Measurements from ENCODE around the gene KANSL1. TPM values are rescaled to one million over a fixed set of nuclear protein-coding genes. Genes with fewer than 3 reads are reported as not detected.
A peak's percentile ranks its signal among the peaks of the same experiment; 100 is the strongest.

The KANSL1 gene
- polyA plus RNA-seq, 3 donors: 3.1 to 31.9 (median 4.6) TPM

DNA sequence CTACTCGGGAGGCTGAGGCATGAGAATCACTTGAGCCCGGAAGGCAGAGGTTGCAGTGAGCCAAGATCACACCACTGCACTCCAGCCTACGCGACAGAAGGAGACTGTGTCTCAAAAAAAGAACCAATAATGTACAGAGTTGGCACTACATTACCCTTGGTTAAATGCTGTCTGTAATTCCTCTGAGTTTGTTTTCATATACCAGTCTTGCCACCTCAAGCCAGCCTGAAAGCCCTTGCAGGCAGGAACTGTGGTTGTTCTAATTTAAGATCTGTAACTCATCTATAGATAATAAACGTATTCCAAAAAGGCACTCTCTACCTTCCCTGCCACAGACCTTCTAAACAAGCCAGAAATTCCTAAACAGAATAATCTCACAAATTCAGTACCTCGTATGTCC is 4.3 kb upstream of the KANSL1 start:
- Mint-ChIP-seq H3K4me3 (no peak overlapping the region), H3K4me1 (peaks cover 13% of the 10 kb centered on the region), H3K9me3 (no peaks in the 10 kb centered on the region), H3K36me3 (peaks cover 0 to 7% of the 10 kb centered on the region in 2 donors), H3K27ac (no peak overlapping the region), H3K27me3 (ENCODE audit: low read depth in 3 of 3) (no peaks in the 10 kb centered on the region)
- peaks cover 9 to 11% of the 10 kb centered on the region in 2 donors for H3K4me1 ChIP-seq (ENCODE audit: control insufficient read depth in 1 of 2, insufficient read depth in 2 of 2, low read length in 2 of 2)
- H2AFZ ChIP-seq (ENCODE audit: insufficient read depth, low read depth, low read length, poor library complexity, severe bottlenecking): no peak overlapping the region
- H3K9me3 ChIP-seq (replicated peaks in 1 of 2; ENCODE audit: control insufficient read depth in 1 of 2, insufficient read depth in 1 of 2, low read length in 2 of 2): no peaks in the 10 kb centered on the region
- no peak overlapping the region for H3K4me2 ChIP-seq (replicated peaks; ENCODE audit: extremely low read depth, low read length, poor library complexity, severe bottlenecking)
- intact Hi-C loops (cut with micrococcal nuclease): loop anchor here in 1 of 2 donors (10.0 kb wide), 2 partner anchors 87 to 143 kb away; no protein-coding TSS in a partner anchor
- H3K4me3 ChIP-seq (replicated peaks in 1 of 3; ENCODE audit: low read depth in 2 of 3, low read length in 3 of 3): no peak overlapping the region
- DNase-seq: no peak
- no peak overlapping the region for H3K9ac ChIP-seq (ENCODE audit: insufficient read depth, low read length, poor library complexity, severe bottlenecking)
- H4K20me1 ChIP-seq (ENCODE audit: insufficient read depth, low read length): no peaks in the 10 kb centered on the region
- TF ChIP-seq CTCF (IDR thresholded peaks at IDR 0.05): no peak
- WGBS (ENCODE audit: insufficient coverage): 96% methylated on average over 4 of the region's 6 CpGs
- no peaks in the 10 kb centered on the region for H3K27me3 ChIP-seq (ENCODE audit: control insufficient read depth in 2 of 2, insufficient read depth in 2 of 2, low read length in 2 of 2)
- no peak overlapping the region for H3K27ac ChIP-seq (ENCODE audit: low read depth in 1 of 2, low read length in 2 of 2)
- no peaks in the 10 kb centered on the region for H3K36me3 ChIP-seq (replicated peaks in 1 of 2; ENCODE audit: control insufficient read depth in 1 of 2, insufficient read depth in 2 of 2, low read length in 2 of 2)
- H3K79me2 ChIP-seq (ENCODE audit: insufficient read depth, low read length): peaks cover 71% of the 10 kb centered on the region

GRCh38 chr17:46195939-46196716 is 2.9 kb upstream of the KANSL1 start:
- H3K27ac Mint-ChIP-seq: peak overlapping the region in 2 of 7 donors; percentile 19 to 79
- peaks cover 8% of the 10 kb centered on the region for H4K20me1 ChIP-seq (ENCODE audit: insufficient read depth, low read length)
- no peak overlapping the region for H3K4me2 ChIP-seq (replicated peaks; ENCODE audit: extremely low read depth, low read length, poor library complexity, severe bottlenecking)
- H3K9me3 Mint-ChIP-seq: no peaks in the 10 kb centered on the region
- H2AFZ ChIP-seq (ENCODE audit: insufficient read depth, low read depth, low read length, poor library complexity, severe bottlenecking): no peak overlapping the region
- no peaks in the 10 kb centered on the region for H3K27me3 Mint-ChIP-seq (ENCODE audit: low read depth in 3 of 3)
- H3K36me3 ChIP-seq (replicated peaks in 1 of 2; ENCODE audit: control insufficient read depth in 1 of 2, insufficient read depth in 2 of 2, low read length in 2 of 2): no peaks in the 10 kb centered on the region
- H3K9me3 ChIP-seq (replicated peaks in 1 of 2; ENCODE audit: control insufficient read depth in 1 of 2, insufficient read depth in 1 of 2, low read length in 2 of 2): no peaks in the 10 kb centered on the region
- WGBS (ENCODE audit: insufficient coverage): no CpG with 5 or more reads among the region's 2 CpGs
- no peak for DNase-seq
- peaks cover 71% of the 10 kb centered on the region for H3K79me2 ChIP-seq (ENCODE audit: insufficient read depth, low read length)
- H3K9ac ChIP-seq (ENCODE audit: insufficient read depth, low read length, poor library complexity, severe bottlenecking): no peak overlapping the region
- H3K4me3 ChIP-seq (replicated peaks in 1 of 3; ENCODE audit: low read depth in 2 of 3, low read length in 3 of 3): no peak overlapping the region
- no peak for TF ChIP-seq CTCF (IDR thresholded peaks at IDR 0.05)
- H3K27me3 ChIP-seq (ENCODE audit: control insufficient read depth in 2 of 2, insufficient read depth in 2 of 2, low read length in 2 of 2): no peaks in the 10 kb centered on the region
- no peak overlapping the region for H3K4me3 Mint-ChIP-seq
- H3K4me1 Mint-ChIP-seq: peaks cover 15% of the 10 kb centered on the region
- peaks cover 9 to 13% of the 10 kb centered on the region in 2 donors for H3K4me1 ChIP-seq (ENCODE audit: control insufficient read depth in 1 of 2, insufficient read depth in 2 of 2, low read length in 2 of 2)
- intact Hi-C loops (cut with micrococcal nuclease): loop anchor here (2.0 to 10.0 kb wide), 4 partner anchors 17 to 141 kb away; no protein-coding TSS in a partner anchor
- H3K36me3 Mint-ChIP-seq: peaks cover 0 to 7% of the 10 kb centered on the region in 2 donors
- H3K27ac ChIP-seq (ENCODE audit: low read depth in 1 of 2, low read length in 2 of 2): no peak overlapping the region

Measured in CD14-positive monocyte (primary cell).